ENCODE results near the gene CREB3L4. TPM values are rescaled to one million over a fixed set of nuclear protein-coding genes. Genes with fewer than 3 reads are reported as not detected.

CREB3L4 gene
- 8.0 and 8.7 TPM in 2 replicates for polyA plus RNA-seq (2011; rRNA removed)
- 3.6 and 6.2 TPM in 2 replicates for polyA minus RNA-seq (2011; rRNA and poly(A)+ RNA removed)

GRCh38 chr1:153967107-153967999 is at the start of gene CREB3L4:
CREB3L4 (plus strand) TSS chr1:153967902; CDS start chr1:153968526, 624 bp downstream.
- POLR2A ChIA-PET: interaction anchor here (0.5 to 1.9 kb wide), 4 partner anchors 10 to 57 kb away, joined by 4 to 17 read pairs (median 6); partner anchors contain the start of genes JTB, RAB13 and RPS27
- peak; percentile 88 for DNase-seq (ENCODE audit: low read depth)
- H3K36me3 ChIP-seq (ENCODE audit: control insufficient read depth, insufficient read depth, low read length): no peaks in the 10 kb centered on the region
- peak; percentile 58 for TF ChIP-seq CTCF (IDR thresholded peaks at IDR 0.05; ENCODE audit: insufficient read depth, low read depth, low read length)
- H3K27me3 ChIP-seq (ENCODE audit: control insufficient read depth, insufficient read depth, low read length): no peaks in the 10 kb centered on the region
- peak within 1 kb of the TSS; percentile 53 for H3K4me3 ChIP-seq (ENCODE audit: low read depth, low read length)
- CTCF ChIA-PET: interaction anchor here (0.7 to 3.8 kb wide), 13 partner anchors 8 to 295 kb away, joined by 3 to 26 read pairs (median 4); partner anchors contain the start of genes DENND4B, GATAD2B, JTB and RAB13

GRCh38 chr1:153919876-153920852 is 47.5 kb upstream of the CREB3L4 start:
- H3K36me3 ChIP-seq (ENCODE audit: control insufficient read depth, insufficient read depth, low read length): no peaks in the 10 kb centered on the region; the same call in 1 of the 2 replicates
- no peaks in the 10 kb centered on the region for H3K27me3 ChIP-seq (ENCODE audit: control insufficient read depth, insufficient read depth, low read length)
- POLR2A ChIA-PET: no interaction called here
- no peak for DNase-seq (ENCODE audit: low read depth)
- TF ChIP-seq CTCF (IDR thresholded peaks at IDR 0.05; ENCODE audit: insufficient read depth, low read depth, low read length): peak; percentile 35; the same call in 1 of the 2 replicates
- no peak overlapping the region for H3K4me3 ChIP-seq (ENCODE audit: low read depth, low read length)
- CTCF ChIA-PET: interaction anchor here (1.2 to 3.3 kb wide), 3 partner anchors 10 to 123 kb away, joined by 3 to 15 read pairs (median 9); no protein-coding TSS in a partner anchor

GRCh38 chr1:153921080-153921802 is 46.5 kb upstream of the CREB3L4 start:
- DNase-seq (ENCODE audit: low read depth): no peak
- Histone ChIP-seq H3K4me3 (ENCODE audit: low read depth, low read length) (peak overlapping the region; percentile 76), H3K27me3 (ENCODE audit: control insufficient read depth, insufficient read depth, low read length) (no peaks in the 10 kb centered on the region), H3K36me3 (ENCODE audit: control insufficient read depth, insufficient read depth, low read length) (no peaks in the 10 kb centered on the region; the same call in 1 of the 2 replicates)
- TF ChIP-seq CTCF (IDR thresholded peaks at IDR 0.05; ENCODE audit: insufficient read depth, low read depth, low read length): no peak
- POLR2A ChIA-PET: interaction anchor here (0.6 kb wide), 1 partner anchor 359 kb away, joined by 4 read pairs; no protein-coding TSS in a partner anchor
- CTCF ChIA-PET: interaction anchor here (0.6 to 3.3 kb wide), 6 partner anchors 11 to 124 kb away, joined by 3 to 15 read pairs (median 6); partner anchors contain the start of genes DENND4B and RAB13

GRCh38 chr1:153921803-153922075 is 46.0 kb upstream of the CREB3L4 start:
- ChIA-PET CTCF (interaction anchor here (0.6 to 3.3 kb wide), 6 partner anchors 11 to 124 kb away, joined by 3 to 15 read pairs (median 6); partner anchors contain the start of genes DENND4B and RAB13), POLR2A (interaction anchor here (0.5 kb wide), 1 partner anchor 66 kb away, joined by 9 read pairs; no protein-coding TSS in a partner anchor)
- no peaks in the 10 kb centered on the region for H3K27me3 ChIP-seq (ENCODE audit: control insufficient read depth, insufficient read depth, low read length)
- peak overlapping the region; percentile 76 for H3K4me3 ChIP-seq (ENCODE audit: low read depth, low read length)
- H3K36me3 ChIP-seq (ENCODE audit: control insufficient read depth, insufficient read depth, low read length): no peaks in the 10 kb centered on the region; the same call in 1 of the 2 replicates
- no peak for DNase-seq (ENCODE audit: low read depth)
- no peak for TF ChIP-seq CTCF (IDR thresholded peaks at IDR 0.05; ENCODE audit: insufficient read depth, low read depth, low read length)
